HuH-7 (cell line): ENCODE measurements around the gene RCBTB1.
"Not testable (repeated sequence)": the region's sequence is repeated elsewhere in the genome, so short reads cannot be mapped to it uniquely, and the experiment has no call there.

Experiments
- DNase-seq: peaks from one replicate; pipeline ENCODE4 v3.0.0; 2011; ENCODE audit warnings: low spot score

The RCBTB1 gene

GRCh38 chr13:49512578-49512977 lies 72.8 kb downstream of the RCBTB1 start:
- no peak for DNase-seq

- DNase-seq: no peak
Observed at GRCh38 chr13:49503951-49504350, 81.4 kb downstream of the RCBTB1 start.

- no peak for DNase-seq
Observed at GRCh38 chr13:49502954-49503353, 82.4 kb downstream of the RCBTB1 start.

GRCh38 chr13:49499889-49500660 lies 85.3 kb downstream of the RCBTB1 start:
- no peak for DNase-seq

- no peak for DNase-seq
Observed at GRCh38 chr13:49498206-49498605, 87.2 kb downstream of the RCBTB1 start.

GRCh38 chr13:49497272-49497671 lies 88.1 kb downstream of the RCBTB1 start:
- DNase-seq: no peak

- DNase-seq: not testable (repeated sequence)
Observed at GRCh38 chr13:49496837-49497236, 88.5 kb downstream of the RCBTB1 start.

GRCh38 chr13:49495783-49496762 lies 89.3 kb downstream of the RCBTB1 start, which contains the start of gene PHF11:
PHF11 (plus strand) TSS chr13:49495953; CDS start chr13:49496002, 49 bp downstream.
- DNase-seq: peak; percentile 55

- DNase-seq: no peak
Observed at GRCh38 chr13:49494645-49495044, 90.7 kb downstream of the RCBTB1 start.

- no peak for DNase-seq
Observed at GRCh38 chr13:49488563-49488962, 96.8 kb downstream of the RCBTB1 start.
